G401.6 (cell line): Measurements from ENCODE around the gene SERINC2.

Experiments
- FAIRE-seq: peaks from 2 replicates; lab custom pipeline; 2012; peaks lifted over from hg19 to GRCh38; lab: Jason Lieb, UNC

The SERINC2 gene

GRCh38 chr1:31434101-31434871 lies 21.3 kb downstream of the SERINC2 start:
- no peak for FAIRE-seq

GRCh38 chr1:31434979-31435378 lies 22.0 kb downstream of the SERINC2 start:
- FAIRE-seq = no peak

GRCh38 chr1:31435471-31436409 lies 22.7 kb downstream of the SERINC2 start:
- no peak for FAIRE-seq

- no peak for FAIRE-seq
These were observed 23.8 kb downstream of the SERINC2 start for GRCh38 chr1:31436596-31437432.

- no peak for FAIRE-seq
These were observed 24.5 kb downstream of the SERINC2 start for GRCh38 chr1:31437433-31438037.

GRCh38 chr1:31439276-31439675 lies 26.3 kb downstream of the SERINC2 start:
- no peak for FAIRE-seq

- FAIRE-seq = no peak
These were observed 28.1 kb downstream of the SERINC2 start for GRCh38 chr1:31441073-31441472.

- no peak for FAIRE-seq
These were observed 28.5 kb downstream of the SERINC2 start for GRCh38 chr1:31441558-31441957.

GRCh38 chr1:31441970-31442647 lies 29.1 kb downstream of the SERINC2 start:
- no peak for FAIRE-seq

- no peak for FAIRE-seq
These were observed 29.6 kb downstream of the SERINC2 start for GRCh38 chr1:31442648-31442994.

- FAIRE-seq = no peak
These were observed 30.7 kb downstream of the SERINC2 start for GRCh38 chr1:31443673-31444072.

GRCh38 chr1:31444725-31445448 lies 31.9 kb downstream of the SERINC2 start:
- no peak for FAIRE-seq

GRCh38 chr1:31445951-31446350 lies 32.9 kb downstream of the SERINC2 start:
- FAIRE-seq = no peak

GRCh38 chr1:31447210-31447609 lies 34.2 kb downstream of the SERINC2 start:
- no peak for FAIRE-seq

- no peak for FAIRE-seq
These were observed 40.5 kb downstream of the SERINC2 start for GRCh38 chr1:31453384-31454079.

GRCh38 chr1:31458287-31458896 lies 45.4 kb downstream of the SERINC2 start:
- FAIRE-seq = no peak

GRCh38 chr1:31460027-31460426 lies 47.0 kb downstream of the SERINC2 start:
- FAIRE-seq = no peak

GRCh38 chr1:31467005-31467674 lies 54.1 kb downstream of the SERINC2 start:
- FAIRE-seq = no peak

GRCh38 chr1:31470794-31471315 lies 57.8 kb downstream of the SERINC2 start:
- FAIRE-seq = no peak
